Measurements from ENCODE around the gene RAET1E. TPM values are rescaled to one million over a fixed set of nuclear protein-coding genes. Genes with fewer than 3 reads are reported as not detected.

The RAET1E gene
- total and polyA plus RNA-seq, 9 of the 15 experiments (the other 6 are each of a cell fraction or from before 2014, with no cell fraction given), result not detected

Other genes with a start within 250 kb of the RAET1E start
Only the 7 nearest of the 11 such genes appear.
- 44.7 and 50.5 TPM in 2 replicates for gene NUP43, start 151.6 kb downstream of the RAET1E start, total RNA-seq (2014; rRNA removed)
- gene NUP43, start 151.6 kb downstream of the RAET1E start, total RNA-seq (2014; rRNA removed; fragmentation: Illumina TruSeq; extraction: Trizol), result 112 and 127 TPM in 2 replicates
- gene NUP43, start 151.6 kb downstream of the RAET1E start, total RNA-seq (2015; rRNA removed; fragmentation: Illumina TruSeq; extraction: Trizol), result 78.1 and 83.6 TPM in 2 replicates
- 101 and 103 TPM in 2 replicates for gene NUP43, start 151.6 kb downstream of the RAET1E start, total RNA-seq (2021)
- gene NUP43, start 151.6 kb downstream of the RAET1E start, polyA plus RNA-seq (2011; rRNA removed), result 112 and 136 TPM in 2 replicates
- 59.5 and 67.4 TPM in 2 replicates for gene NUP43, start 151.6 kb downstream of the RAET1E start, polyA plus RNA-seq (2014; fragmentation: Illumina TruSeq; extraction: Trizol)
- gene NUP43, start 151.6 kb downstream of the RAET1E start, polyA plus RNA-seq (2014; fragmentation: Nextera tagmentation; extraction: Ambion mirVana), result 10 to 100 TPM; 28.9 to 39.7 TPM
- 53.1 and 53.4 TPM in 2 replicates for gene NUP43, start 151.6 kb downstream of the RAET1E start, polyA plus RNA-seq (2014; rRNA removed)
- gene PCMT1, start 148.4 kb downstream of the RAET1E start, total RNA-seq (2014; rRNA removed), result 302 and 327 TPM in 2 replicates
- 235 and 246 TPM in 2 replicates for gene PCMT1, start 148.4 kb downstream of the RAET1E start, total RNA-seq (2014; rRNA removed; fragmentation: Illumina TruSeq; extraction: Trizol)
- gene PCMT1, start 148.4 kb downstream of the RAET1E start, total RNA-seq (2015; rRNA removed; fragmentation: Illumina TruSeq; extraction: Trizol), result 215 and 217 TPM in 2 replicates
- gene PCMT1, start 148.4 kb downstream of the RAET1E start, total RNA-seq (2021), result 231 and 238 TPM in 2 replicates
- gene PCMT1, start 148.4 kb downstream of the RAET1E start, polyA plus RNA-seq (2011; rRNA removed), result 307 and 425 TPM in 2 replicates
- 303 and 361 TPM in 2 replicates for gene PCMT1, start 148.4 kb downstream of the RAET1E start, polyA plus RNA-seq (2014; fragmentation: Illumina TruSeq; extraction: Trizol)
- 100 to 1,000 TPM; 536 to 541 TPM for gene PCMT1, start 148.4 kb downstream of the RAET1E start, polyA plus RNA-seq (2014; fragmentation: Nextera tagmentation; extraction: Ambion mirVana)
- gene PCMT1, start 148.4 kb downstream of the RAET1E start, polyA plus RNA-seq (2014; rRNA removed), result 411 and 464 TPM in 2 replicates
- 2.2 and 4.6 TPM in 2 replicates for gene LRP11, start 33.8 kb downstream of the RAET1E start, total RNA-seq (2014; rRNA removed)
- gene LRP11, start 33.8 kb downstream of the RAET1E start, total RNA-seq (2014; rRNA removed; fragmentation: Illumina TruSeq; extraction: Trizol), result 2.7 and 3.5 TPM in 2 replicates
- 2.4 and 2.6 TPM in 2 replicates for gene LRP11, start 33.8 kb downstream of the RAET1E start, total RNA-seq (2015; rRNA removed; fragmentation: Illumina TruSeq; extraction: Trizol)
- 2.9 and 3.6 TPM in 2 replicates for gene LRP11, start 33.8 kb downstream of the RAET1E start, total RNA-seq (2021)
- 2.6 and 8.2 TPM in 2 replicates for gene LRP11, start 33.8 kb downstream of the RAET1E start, polyA plus RNA-seq (2011; rRNA removed)
- 1.8 and 3.4 TPM in 2 replicates for gene LRP11, start 33.8 kb downstream of the RAET1E start, polyA plus RNA-seq (2014; fragmentation: Illumina TruSeq; extraction: Trizol)
- under 1 TPM; 0.51 to 0.94 TPM for gene LRP11, start 33.8 kb downstream of the RAET1E start, polyA plus RNA-seq (2014; fragmentation: Nextera tagmentation; extraction: Ambion mirVana)
- 2.0 and 2.1 TPM in 2 replicates for gene LRP11, start 33.8 kb downstream of the RAET1E start, polyA plus RNA-seq (2014; rRNA removed)
- gene RAET1G, start 25.0 kb upstream of the RAET1E start, total RNA-seq (2014; rRNA removed), result not detected in 2 replicates
- gene RAET1G, start 25.0 kb upstream of the RAET1E start, total RNA-seq (2014; rRNA removed; fragmentation: Illumina TruSeq; extraction: Trizol), result not detected in 2 replicates
- not detected in 2 replicates for gene RAET1G, start 25.0 kb upstream of the RAET1E start, total RNA-seq (2015; rRNA removed; fragmentation: Illumina TruSeq; extraction: Trizol)
- not detected in 2 replicates for gene RAET1G, start 25.0 kb upstream of the RAET1E start, total RNA-seq (2021)
- gene RAET1G, start 25.0 kb upstream of the RAET1E start, polyA plus RNA-seq (2011; rRNA removed), result 0.11 TPM in 1 of 2 replicates, not detected in the other
- gene RAET1G, start 25.0 kb upstream of the RAET1E start, polyA plus RNA-seq (2014; fragmentation: Illumina TruSeq; extraction: Trizol), result not detected in 2 replicates
- gene RAET1G, start 25.0 kb upstream of the RAET1E start, polyA plus RNA-seq (2014; fragmentation: Nextera tagmentation; extraction: Ambion mirVana), result not detected
- gene RAET1G, start 25.0 kb upstream of the RAET1E start, polyA plus RNA-seq (2014; rRNA removed), result not detected in 2 replicates
- gene ULBP2, start 43.9 kb upstream of the RAET1E start, total RNA-seq (2014; rRNA removed), result 0.50 and 0.57 TPM in 2 replicates
- 0.96 and 1.2 TPM in 2 replicates for gene ULBP2, start 43.9 kb upstream of the RAET1E start, total RNA-seq (2014; rRNA removed; fragmentation: Illumina TruSeq; extraction: Trizol)
- 0.60 and 0.83 TPM in 2 replicates for gene ULBP2, start 43.9 kb upstream of the RAET1E start, total RNA-seq (2015; rRNA removed; fragmentation: Illumina TruSeq; extraction: Trizol)
- 0.78 and 1.2 TPM in 2 replicates for gene ULBP2, start 43.9 kb upstream of the RAET1E start, total RNA-seq (2021)
- gene ULBP2, start 43.9 kb upstream of the RAET1E start, polyA plus RNA-seq (2011; rRNA removed), result 2.7 and 5.3 TPM in 2 replicates
- 1.8 and 2.4 TPM in 2 replicates for gene ULBP2, start 43.9 kb upstream of the RAET1E start, polyA plus RNA-seq (2014; fragmentation: Illumina TruSeq; extraction: Trizol)
- 1 to 10 TPM; 3.2 to 4.1 TPM for gene ULBP2, start 43.9 kb upstream of the RAET1E start, polyA plus RNA-seq (2014; fragmentation: Nextera tagmentation; extraction: Ambion mirVana)
- 1.1 TPM in 2 replicates for gene ULBP2, start 43.9 kb upstream of the RAET1E start, polyA plus RNA-seq (2014; rRNA removed)
- 1.5 and 1.8 TPM in 2 replicates for gene ULBP1, start 65.8 kb upstream of the RAET1E start, total RNA-seq (2014; rRNA removed)
- gene ULBP1, start 65.8 kb upstream of the RAET1E start, total RNA-seq (2014; rRNA removed; fragmentation: Illumina TruSeq; extraction: Trizol), result 2.5 and 3.4 TPM in 2 replicates
- 0.26 and 0.33 TPM in 2 replicates for gene ULBP1, start 65.8 kb upstream of the RAET1E start, total RNA-seq (2015; rRNA removed; fragmentation: Illumina TruSeq; extraction: Trizol)
- gene ULBP1, start 65.8 kb upstream of the RAET1E start, total RNA-seq (2021), result 2.7 and 3.5 TPM in 2 replicates
- 1.1 and 1.3 TPM in 2 replicates for gene ULBP1, start 65.8 kb upstream of the RAET1E start, polyA plus RNA-seq (2011; rRNA removed)
- gene ULBP1, start 65.8 kb upstream of the RAET1E start, polyA plus RNA-seq (2014; fragmentation: Illumina TruSeq; extraction: Trizol), result 4.9 and 6.0 TPM in 2 replicates
- gene ULBP1, start 65.8 kb upstream of the RAET1E start, polyA plus RNA-seq (2014; fragmentation: Nextera tagmentation; extraction: Ambion mirVana), result 1 to 10 TPM; 1.2 to 2.5 TPM
- gene ULBP1, start 65.8 kb upstream of the RAET1E start, polyA plus RNA-seq (2014; rRNA removed), result 2.7 and 3.3 TPM in 2 replicates
- not detected in 2 replicates for gene RAET1L, start 127.4 kb upstream of the RAET1E start, total RNA-seq (2014; rRNA removed)
- gene RAET1L, start 127.4 kb upstream of the RAET1E start, total RNA-seq (2014; rRNA removed; fragmentation: Illumina TruSeq; extraction: Trizol), result not detected in 2 replicates
- not detected in 2 replicates for gene RAET1L, start 127.4 kb upstream of the RAET1E start, total RNA-seq (2015; rRNA removed; fragmentation: Illumina TruSeq; extraction: Trizol)
- gene RAET1L, start 127.4 kb upstream of the RAET1E start, total RNA-seq (2021), result not detected in 2 replicates
- gene RAET1L, start 127.4 kb upstream of the RAET1E start, polyA plus RNA-seq (2011; rRNA removed), result not detected in 2 replicates
- not detected in 2 replicates for gene RAET1L, start 127.4 kb upstream of the RAET1E start, polyA plus RNA-seq (2014; fragmentation: Illumina TruSeq; extraction: Trizol)
- gene RAET1L, start 127.4 kb upstream of the RAET1E start, polyA plus RNA-seq (2014; fragmentation: Nextera tagmentation; extraction: Ambion mirVana), result not detected
- gene RAET1L, start 127.4 kb upstream of the RAET1E start, polyA plus RNA-seq (2014; rRNA removed), result not detected in 2 replicates

All from K562 (cell line).